ENCODE results near the gene SLC27A6.

DNA sequence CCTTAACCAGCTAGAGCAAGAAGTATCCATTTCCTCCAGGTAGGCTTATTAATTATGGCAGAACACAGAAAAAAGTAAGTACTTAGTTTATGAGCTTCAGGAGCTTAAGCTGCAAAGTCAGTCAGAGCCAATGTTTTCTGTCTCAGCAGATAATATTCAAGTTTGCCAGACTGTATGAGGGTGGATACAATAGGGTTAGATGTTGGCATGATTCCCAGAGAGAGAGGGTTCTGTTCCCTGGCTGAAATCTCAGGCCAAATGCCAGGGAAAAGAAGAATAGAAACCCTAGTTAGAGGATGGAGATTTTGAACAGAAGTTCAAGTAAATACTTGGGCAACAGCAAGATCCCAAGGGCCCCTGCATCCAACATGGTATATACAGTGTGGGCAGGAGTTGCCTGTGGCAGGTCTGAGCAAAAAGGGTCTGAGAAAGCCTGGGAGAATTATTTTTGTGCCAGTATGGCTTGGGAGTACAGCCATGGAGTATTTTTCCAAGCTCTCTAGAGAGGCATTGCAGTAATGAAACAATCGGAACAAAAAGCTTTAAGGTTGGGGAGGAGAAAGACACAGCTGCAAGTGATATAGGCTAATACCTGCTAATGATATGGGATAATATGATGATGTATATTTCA, 98.3 kb downstream of the SLC27A6 start:
- TF ChIP-seq POLR2AphosphoS5 (IDR thresholded peaks at IDR 0.05) (no peak), EP300 (IDR thresholded peaks at IDR 0.05) (no peak)
